GM12878 (cell line): ENCODE results near the gene PRKAG2. TPM values are rescaled to one million over a fixed set of nuclear protein-coding genes. Genes with fewer than 3 reads are reported as not detected.

Source experiments
- ATAC-seq: fragments of 200-7000 bp; cut with Tn5 transposase; 3 replicates; pipeline ENCODE4 v1.9.1; 2020; ENCODE audit warnings: mild to moderate bottlenecking, moderate library complexity
- BruUV-seq: library from RNA; stranded (reverse); fragments of 400-500 nt; replicated peaks from 2 replicates; lab custom pipeline; 2021; lab: Mats Ljungman, UMichigan
- CTCF ChIA-PET: fragments of 300-600 bp; sonication (Branson Sonifier 250); formaldehyde crosslinking; extraction: SDS; loops from one replicate; lab custom pipeline; 2021; ENCODE audit warnings: inconsistent platforms; lab: Yijun Ruan, JAX
- POLR2A ChIA-PET: fragments of 350-600 bp; formaldehyde crosslinking; extraction: SDS; loops from one replicate; lab custom pipeline; 2021; ENCODE audit warnings: inconsistent platforms; lab: Charles Lee
- RAD21 ChIA-PET: fragments of 300-600 bp; sonication (Branson Sonifier 250); formaldehyde crosslinking; loops from one replicate; lab custom pipeline; 2023; ENCODE audit warnings: antibody characterized with exemption; ENCODE audit not compliant: unreplicated experiment; lab: Charles Lee
- SMC1A ChIA-PET: fragments of 300-600 bp; sonication (Branson Sonifier 250); formaldehyde crosslinking; loops from one replicate; lab custom pipeline; 2023; ENCODE audit not compliant: unreplicated experiment, uncharacterized antibody; lab: Charles Lee
- DNase-seq: peaks from one replicate; pipeline ENCODE4 v3.0.0-alpha.2; 2011; ENCODE audit warnings: low read depth, low spot score
- FAIRE-seq: peaks from 3 replicates; lab custom pipeline; 2011; peaks lifted over from hg19 to GRCh38; lab: Jason Lieb, UNC
- H2AFZ ChIP-seq: 2 replicates; pipeline ENCODE4 v1.6.0; 2011; ENCODE audit warnings: low read depth, low read length, control low read depth; ENCODE audit not compliant: control insufficient read depth
- H3K27ac ChIP-seq: 2 replicates; pipeline ENCODE4 v1.5.1; 2011; ENCODE audit warnings: control low read depth; ENCODE audit not compliant: control insufficient read depth, insufficient read depth
- H3K27me3 ChIP-seq, 2 experiments: replicated peaks in 1 of 2; 2 replicates each; pipeline versions ENCODE4 v1.6.0 to v1.6.1; 2011; ENCODE audit warnings: low read length in 1 of 2; ENCODE audit not compliant: control insufficient read depth in 2 of 2, insufficient read depth in 2 of 2
- H3K36me3 ChIP-seq, 2 experiments: 2 replicates each; pipeline ENCODE4 v1.5.1; 2011; ENCODE audit warnings: low read length in 1 of 2; ENCODE audit not compliant: control insufficient read depth in 2 of 2, insufficient read depth in 2 of 2
- H3K4me1 ChIP-seq: 2 replicates; pipeline ENCODE4 v1.6.1; 2011; ENCODE audit warnings: mild to moderate bottlenecking, low read length, moderate library complexity, mixed read lengths; ENCODE audit not compliant: control insufficient read depth, insufficient read depth
- H3K4me2 ChIP-seq: 2 replicates; pipeline ENCODE4 v1.6.0; 2011; ENCODE audit warnings: control low read depth; ENCODE audit not compliant: control insufficient read depth, insufficient read depth
- H3K4me3 ChIP-seq: fragments of 200-600 bp; sonication (generic); 2 replicates; pipeline ENCODE4 v1.5.1; 2016
- H3K79me2 ChIP-seq: 2 replicates; pipeline ENCODE4 v1.6.0; 2011; ENCODE audit warnings: low read length; ENCODE audit not compliant: control insufficient read depth, insufficient read depth
- H3K9ac ChIP-seq: 2 replicates; pipeline ENCODE4 v1.8.0; 2011; ENCODE audit warnings: low read length, control low read depth, mixed read lengths; ENCODE audit not compliant: control insufficient read depth, insufficient read depth
- H3K9me3 ChIP-seq: replicated peaks from 3 replicates; pipeline ENCODE4 v1.5.1; 2011; ENCODE audit warnings: mild to moderate bottlenecking, low read length; ENCODE audit not compliant: control insufficient read depth, insufficient read depth
- H4K20me1 ChIP-seq: 2 replicates; pipeline ENCODE4 v1.6.0; 2011; ENCODE audit not compliant: control insufficient read depth, insufficient read depth
- BMI1 ChIP-seq: fragments of 450-650 bp; IDR thresholded peaks from 2 replicates; pipeline ENCODE4 v1.6.1; 2016; ENCODE audit warnings: mild to moderate bottlenecking, moderate library complexity, borderline replicate concordance
- KDM1A ChIP-seq: fragments of 200-600 bp; sonication (generic); IDR thresholded peaks from 2 replicates; pipeline ENCODE4 v1.6.1; 2016; ENCODE audit warnings: borderline replicate concordance
- NFYA ChIP-seq: IDR thresholded peaks from 2 replicates; pipeline ENCODE4 v1.6.1; 2011; ENCODE audit warnings: low read depth, mild to moderate bottlenecking, low read length, improper control_type of control experiment, borderline replicate concordance
- NKRF ChIP-seq: fragments of 450-650 bp; conservative IDR thresholded peaks from 2 replicates; pipeline ENCODE4 v1.6.1; 2017; ENCODE audit warnings: mild to moderate bottlenecking, moderate library complexity
- POLR2AphosphoS2 ChIP-seq: IDR thresholded peaks from 2 replicates; pipeline ENCODE4 v1.6.1; 2011; ENCODE audit warnings: low read depth, mild to moderate bottlenecking, low read length, improper control_type of control experiment, moderate library complexity
- POU2F2 ChIP-seq: IDR thresholded peaks from 3 replicates; pipeline ENCODE4 v1.6.1; 2011; ENCODE audit warnings: low read depth, mild to moderate bottlenecking, low read length, borderline replicate concordance
- RUNX3 ChIP-seq: IDR thresholded peaks from 2 replicates; pipeline ENCODE4 v1.6.1; 2012; ENCODE audit warnings: low read length, inconsistent platforms
- SIX5 ChIP-seq: IDR thresholded peaks from 2 replicates; pipeline ENCODE4 v1.6.1; 2011; ENCODE audit warnings: mild to moderate bottlenecking, low read depth, low read length, moderate library complexity; ENCODE audit not compliant: severe bottlenecking
- SKIL ChIP-seq: fragments of 450-650 bp; IDR thresholded peaks from 2 replicates; pipeline ENCODE4 v1.6.1; 2017; ENCODE audit warnings: mild to moderate bottlenecking, low read depth, inconsistent platforms; ENCODE audit not compliant: poor library complexity, severe bottlenecking
- SMAD5 ChIP-seq: IDR thresholded peaks from 2 replicates; pipeline ENCODE4 v1.6.1; 2016; ENCODE audit warnings: antibody characterized with exemption, low read depth
- TCF3 ChIP-seq: IDR thresholded peaks from 2 replicates; pipeline ENCODE4 v1.6.1; 2012; ENCODE audit warnings: low read depth, mild to moderate bottlenecking, low read length, borderline replicate concordance; ENCODE audit not compliant: insufficient read depth
- YBX1 ChIP-seq: fragments of 450-650 bp; IDR thresholded peaks from 2 replicates; pipeline ENCODE4 v1.6.1; 2016; ENCODE audit warnings: antibody characterized with exemption
- ZNF384 ChIP-seq: IDR thresholded peaks from 2 replicates; pipeline ENCODE4 v1.6.1; 2012; ENCODE audit warnings: low read depth, mild to moderate bottlenecking, low read length, improper control_type of control experiment, borderline replicate concordance
- ZNF622 ChIP-seq: fragments of 450-650 bp; IDR thresholded peaks from 2 replicates; pipeline ENCODE4 v1.6.1; 2017; ENCODE audit warnings: mild to moderate bottlenecking, inconsistent platforms
- ZZZ3 ChIP-seq: IDR thresholded peaks from 2 replicates; pipeline ENCODE4 v1.6.1; 2011; ENCODE audit warnings: low read depth; ENCODE audit not compliant: control insufficient read depth, insufficient read length
- WGBS: methylation state at CpG from one replicate; pipeline ENCODE4 v1.1.6; 2016; ENCODE audit warnings: low lambda C conversion rate; ENCODE audit not compliant: insufficient replicate concordance, insufficient coverage; ENCODE audit errors: missing lambda C conversion rate; 5-methylcytosine and 5-hydroxymethylcytosine counted together
- in situ Hi-C: fragments of 300-500 bp; cut with MboI; formaldehyde crosslinking; loops from 9 replicates; pipeline ENCODE4 v1.14.3; 2018; ENCODE audit warnings: mixed read lengths
- intact Hi-C: fragments of 100-400 bp; cut with micrococcal nuclease; formaldehyde crosslinking; loops from one replicate; pipeline ENCODE4 v1.14.2; 2022; ENCODE audit not compliant: unreplicated experiment
- polyA plus RNA-seq, 11 experiments: library from polyadenylated mRNA; depleted of rRNA in 4 of 11; unstranded in 6 of 11; stranded (reverse) in 5 of 11; fragments of >200 nt; fragmentation: Nextera tagmentation in 4 of 11; fragmentation: Illumina TruSeq in 1 of 11; extraction: Ambion mirVana in 4 of 11; extraction: Trizol in 1 of 11; gene quantifications; 1 replicate in 1 of 11; 2 replicates in 10 of 11; pipeline versions ENCODE4 v1.2.1 to v1.2.3, GENCODE V29; 2011 to 2016; ENCODE audit warnings: inconsistent platforms in 2 of 11, missing spikeins in 2 of 11, low read depth in 1 of 11
- total RNA-seq, 4 experiments: library from RNA; depleted of rRNA in 3 of 4; stranded (reverse); fragments of >200 nt in 3 of 4; fragmentation: Illumina TruSeq in 1 of 4; extraction: Trizol in 1 of 4; gene quantifications; 2 replicates each; pipeline versions ENCODE4 v1.2.1 to v1.2.3, GENCODE V29; 2013 to 2021

The PRKAG2 gene
- total and polyA plus RNA-seq, 10 of the 15 experiments (the other 5 are each of a cell fraction or from before 2014, with no cell fraction given): 3.4 to 8.9 (median 6.8) TPM

GRCh38 chr7:151762583-151763245 is 114.2 kb downstream of the PRKAG2 start:
- no TSS peak for BruUV-seq
- intact Hi-C loops (no loop called here), in situ Hi-C loops (no loop called here)
- FAIRE-seq (no peak), DNase-seq (no peak), ATAC-seq (no peak)
- no peak for TF ChIP-seq NKRF
- no peak for TF ChIP-seq POU2F2
- no peak for TF ChIP-seq ZNF384
- no peak for TF ChIP-seq BMI1
- TF ChIP-seq SMAD5: no peak
- no peak for TF ChIP-seq YBX1
- no peak for TF ChIP-seq RUNX3
- TF ChIP-seq SIX5: no peak
- no peak for TF ChIP-seq SKIL
- TF ChIP-seq ZZZ3: no peak
- TF ChIP-seq NFYA: no peak
- TF ChIP-seq ZNF622: no peak
- no peak for TF ChIP-seq KDM1A
- TF ChIP-seq POLR2AphosphoS2: no peak
- TF ChIP-seq TCF3: no peak
- Histone ChIP-seq H3K9me3 (no peaks in the 10 kb centered on the region; the same call in 1 of the 3 replicates), H4K20me1 (no peaks in the 10 kb centered on the region), H3K4me2 (no peak overlapping the region), H3K4me1 (0 out of 2 replicates have a peak, but pooled peaks cover 6% of the 10 kb centered on the region), H3K36me3 (no peaks in the 10 kb centered on the region), H3K79me2 (no peaks in the 10 kb centered on the region), H3K4me3 (no peak overlapping the region), H2AFZ (no peak overlapping the region), H3K27me3 (no peaks in the 10 kb centered on the region; a peak in 1 of 4 replicates), H3K27ac (no peak overlapping the region), H3K9ac (no peak overlapping the region)
- POLR2A ChIA-PET: no interaction called here
- SMC1A ChIA-PET: no interaction called here
- RAD21 ChIA-PET: interaction anchor here (0.7 kb wide), 1 partner anchor 20 kb away, joined by 3 read pairs; no protein-coding TSS in a partner anchor
- WGBS: 82% methylated on average over 18 of the region's 18 CpGs
- CTCF ChIA-PET: interaction anchor here (1.2 to 1.3 kb wide), 2 partner anchors 11 to 396 kb away, joined by 3 read pairs; no protein-coding TSS in a partner anchor
